Astrocyte of the spinal cord (primary cell): ENCODE results near the gene INHBB.
A peak's percentile ranks its signal among the peaks of the same experiment; 100 is the strongest.
"Not testable (repeated sequence)": the region's sequence is repeated elsewhere in the genome, so short reads cannot be mapped to it uniquely, and the experiment has no call there.

Experiments used
- DNase-seq: peaks from one replicate; pipeline ENCODE4 v3.0.0; 2011; ENCODE audit warnings: low read depth, low spot score
- H3K4me3 ChIP-seq: 2 replicates; pipeline ENCODE4 v1.5.1; 2011; ENCODE audit warnings: low read depth, mild to moderate bottlenecking, low read length, moderate library complexity
- in situ Hi-C: cut with HindIII; loops from 2 replicates; pipeline ENCODE4 v1.10.0; 2017; ENCODE audit warnings: low sequenced_read_pairs
- TF ChIP-seq, protein P1 (sequence below): IDR thresholded peaks from 2 replicates; pipeline ENCODE4 v1.5.1; 2012; ENCODE audit warnings: low read depth, mild to moderate bottlenecking, low read length, inconsistent platforms

Gene INHBB

GRCh38 chr2:120310136-120310535 is 35.8 kb upstream of the INHBB start:
- no peak overlapping the region for H3K4me3 ChIP-seq
- DNase-seq = no peak
- TF ChIP-seq, protein P1, sequence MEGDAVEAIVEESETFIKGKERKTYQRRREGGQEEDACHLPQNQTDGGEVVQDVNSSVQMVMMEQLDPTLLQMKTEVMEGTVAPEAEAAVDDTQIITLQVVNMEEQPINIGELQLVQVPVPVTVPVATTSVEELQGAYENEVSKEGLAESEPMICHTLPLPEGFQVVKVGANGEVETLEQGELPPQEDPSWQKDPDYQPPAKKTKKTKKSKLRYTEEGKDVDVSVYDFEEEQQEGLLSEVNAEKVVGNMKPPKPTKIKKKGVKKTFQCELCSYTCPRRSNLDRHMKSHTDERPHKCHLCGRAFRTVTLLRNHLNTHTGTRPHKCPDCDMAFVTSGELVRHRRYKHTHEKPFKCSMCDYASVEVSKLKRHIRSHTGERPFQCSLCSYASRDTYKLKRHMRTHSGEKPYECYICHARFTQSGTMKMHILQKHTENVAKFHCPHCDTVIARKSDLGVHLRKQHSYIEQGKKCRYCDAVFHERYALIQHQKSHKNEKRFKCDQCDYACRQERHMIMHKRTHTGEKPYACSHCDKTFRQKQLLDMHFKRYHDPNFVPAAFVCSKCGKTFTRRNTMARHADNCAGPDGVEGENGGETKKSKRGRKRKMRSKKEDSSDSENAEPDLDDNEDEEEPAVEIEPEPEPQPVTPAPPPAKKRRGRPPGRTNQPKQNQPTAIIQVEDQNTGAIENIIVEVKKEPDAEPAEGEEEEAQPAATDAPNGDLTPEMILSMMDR = no peak
- in situ Hi-C loops = no loop called here

GRCh38 chr2:120310841-120311240 is 35.1 kb upstream of the INHBB start:
- DNase-seq, in situ Hi-C loops, H3K4me3 ChIP-seq: not testable (repeated sequence)

GRCh38 chr2:120312076-120312475 is 33.9 kb upstream of the INHBB start:
- H3K4me3 ChIP-seq = no peak overlapping the region
- TF ChIP-seq, protein P1 = no peak
- in situ Hi-C loops = no loop called here
- DNase-seq = no peak

DNA sequence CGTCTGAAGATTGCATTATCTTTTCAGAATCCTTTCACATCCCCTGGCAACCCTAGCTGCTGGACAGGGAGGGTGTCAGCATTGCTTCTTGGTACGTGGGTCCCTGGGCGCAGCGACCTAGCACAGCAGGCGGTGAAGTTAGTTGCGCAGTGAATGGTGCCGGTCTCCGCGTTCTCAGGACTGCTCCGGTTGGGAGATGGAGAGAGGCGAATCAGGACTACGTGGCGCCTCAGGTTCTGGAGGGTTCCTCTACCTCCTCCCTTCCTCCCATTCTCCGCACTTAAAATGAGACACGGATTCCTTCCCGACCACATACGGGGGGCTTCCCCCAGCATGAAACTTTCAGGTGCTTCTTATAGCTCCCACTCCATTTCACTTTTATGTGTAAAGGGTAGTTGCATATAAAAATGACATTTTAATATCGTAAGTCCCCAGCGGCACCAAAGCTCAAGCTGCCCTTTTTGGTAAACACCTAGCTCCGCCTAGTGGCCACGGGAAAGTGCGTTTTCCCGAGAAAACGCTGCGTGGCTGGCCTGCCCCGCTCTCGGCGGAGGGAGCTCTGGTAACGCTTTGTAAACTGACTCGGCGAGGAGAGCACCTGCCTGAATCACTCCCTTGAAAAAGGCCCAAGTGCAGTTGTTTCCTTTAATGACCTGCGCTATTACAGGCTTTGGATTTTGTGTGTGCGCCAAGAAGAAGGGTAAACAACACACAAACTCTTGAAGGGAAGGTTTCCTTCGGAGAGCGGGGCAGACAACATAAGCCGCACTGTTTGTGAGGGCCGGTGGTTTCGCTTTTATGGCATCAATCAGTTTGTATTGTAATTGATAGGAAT is 32.9 kb upstream of the INHBB start:
- TF ChIP-seq, protein P1 = peak; percentile 95
- in situ Hi-C loops = no loop called here
- peak overlapping the region; percentile 46 for H3K4me3 ChIP-seq
- peak; percentile 86 for DNase-seq

DNA sequence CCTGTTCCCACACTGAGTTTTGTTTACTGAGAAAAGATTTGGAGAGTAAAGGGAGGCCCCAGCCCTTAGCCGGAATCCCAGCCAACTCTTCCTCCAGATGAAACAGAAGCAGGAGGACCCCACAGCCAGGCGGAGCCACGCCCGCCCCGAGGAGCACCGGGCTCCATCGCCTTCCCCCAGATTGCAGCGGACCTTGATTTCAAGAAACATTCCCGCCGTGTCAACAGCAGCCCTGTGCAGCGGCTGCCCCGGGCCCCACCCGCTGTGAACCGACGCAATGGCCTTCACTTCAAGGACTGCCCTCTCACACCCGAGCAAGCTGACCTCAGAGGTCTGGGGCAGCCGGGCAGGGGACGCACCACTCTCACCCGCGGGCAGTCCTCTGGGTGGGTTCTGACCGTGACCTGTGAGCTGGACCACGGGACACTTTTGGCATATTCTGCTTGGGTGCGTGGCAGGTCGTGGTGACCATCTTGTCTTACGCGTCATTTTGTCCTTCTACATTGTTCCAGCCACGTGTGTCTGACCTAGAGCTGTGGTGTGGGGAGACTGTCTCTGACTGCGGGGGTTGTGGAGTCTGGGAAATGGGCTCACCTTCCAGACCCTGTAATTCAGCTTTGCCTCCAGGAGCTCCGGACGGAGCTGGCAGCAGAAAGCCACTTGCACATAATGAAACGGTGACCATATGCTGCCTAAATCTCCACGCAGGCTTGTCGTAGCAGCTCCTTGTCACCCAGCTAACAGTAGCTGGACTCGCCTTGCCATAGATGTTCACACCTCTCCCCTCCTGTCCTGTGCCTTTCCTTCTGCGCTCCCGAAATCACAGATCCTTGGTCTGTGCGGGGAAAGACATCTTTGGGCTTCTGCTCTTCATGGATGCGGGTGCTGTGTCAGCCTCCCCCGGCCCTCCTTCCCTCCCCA is 32.0 kb upstream of the INHBB start:
- H3K4me3 ChIP-seq = peak overlapping the region; percentile 46
- in situ Hi-C loops = no loop called here
- DNase-seq = no peak
- TF ChIP-seq, protein P1 = no peak

GRCh38 chr2:120314690-120315366 is 31.1 kb upstream of the INHBB start:
- TF ChIP-seq, protein P1 = no peak
- no peak for DNase-seq
- no peak overlapping the region for H3K4me3 ChIP-seq
- in situ Hi-C loops = no loop called here
